Liver (tissue), 9 donors: ENCODE results near the gene B4GALT3. TPM values are rescaled to one million over a fixed set of nuclear protein-coding genes. Genes with fewer than 3 reads are reported as not detected.

Experiments
- DNase-seq: peaks from one replicate; pipeline ENCODE4 v3.0.0-alpha.2; 2017; ENCODE audit warnings: low spot score
- H3K27ac ChIP-seq, 2 donors: one replicate each; pipeline ENCODE4 v1.7.0; 2013; ENCODE audit warnings: inconsistent platforms in 2 of 2, low read length in 2 of 2, control low read depth in 1 of 2, low read depth in 1 of 2, mild to moderate bottlenecking in 1 of 2
- H3K27me3 ChIP-seq, 4 donors: one replicate each; pipeline versions ENCODE4 v1.6.1 to v1.7.0; 2013; ENCODE audit warnings: low read length in 3 of 4, inconsistent platforms in 1 of 4, mild to moderate bottlenecking in 1 of 4, moderate library complexity in 1 of 4; ENCODE audit not compliant: control insufficient read depth in 4 of 4, insufficient read depth in 4 of 4
- H3K36me3 ChIP-seq, 4 donors: one replicate each; pipeline versions ENCODE4 v1.6.1 to v1.7.0; 2013; ENCODE audit warnings: low read length in 3 of 4, mild to moderate bottlenecking in 3 of 4, low read depth in 1 of 4, moderate library complexity in 1 of 4; ENCODE audit not compliant: control insufficient read depth in 4 of 4, insufficient read depth in 3 of 4
- H3K4me1 ChIP-seq, 4 donors: one replicate each; pipeline versions ENCODE4 v1.6.1 to v1.7.0; 2013; ENCODE audit warnings: low read length in 3 of 4, mild to moderate bottlenecking in 3 of 4, moderate library complexity in 1 of 4; ENCODE audit not compliant: control insufficient read depth in 4 of 4, insufficient read depth in 4 of 4
- H3K4me3 ChIP-seq, 3 donors: one replicate each; pipeline versions ENCODE4 v1.6.1 to v1.7.0; 2013; ENCODE audit warnings: low read length in 3 of 3, control low read depth in 1 of 3, low read depth in 1 of 3, mild to moderate bottlenecking in 1 of 3
- H3K9ac ChIP-seq, 2 donors: one replicate each; pipeline ENCODE4 v1.7.0; 2013; ENCODE audit warnings: low read length in 2 of 2, mild to moderate bottlenecking in 2 of 2, moderate library complexity in 2 of 2, control low read depth in 1 of 2, low read depth in 1 of 2
- H3K9me3 ChIP-seq, 4 donors: one replicate each; pipeline versions ENCODE4 v1.6.1 to v1.7.0; 2013; ENCODE audit warnings: low read length in 3 of 4; ENCODE audit not compliant: control insufficient read depth in 4 of 4
- ATF3 ChIP-seq: IDR thresholded peaks from 2 replicates; pipeline ENCODE4 v1.6.1; 2016; ENCODE audit warnings: antibody characterized with exemption
- CTCF ChIP-seq: fragments of 150-350 bp; IDR thresholded peaks from 2 replicates; pipeline ENCODE4 v1.5.1; 2017; ENCODE audit warnings: improper control_type of control experiment, low read depth, low read length; ENCODE audit not compliant: missing input control
- EGR1 ChIP-seq, 2 donors: IDR thresholded peaks; 2 replicates each; pipeline ENCODE4 v1.6.1; 2016 to 2018; ENCODE audit warnings: antibody characterized with exemption in 2 of 2, low read depth in 2 of 2
- FOXA1 ChIP-seq: IDR thresholded peaks from 2 replicates; pipeline ENCODE4 v1.6.1; 2016; ENCODE audit warnings: antibody characterized with exemption
- GABPA ChIP-seq, 2 donors: IDR thresholded peaks in 1 of 2; conservative IDR thresholded peaks in 1 of 2; 2 replicates each; pipeline ENCODE4 v1.6.1; 2016; ENCODE audit warnings: antibody characterized with exemption in 2 of 2, mild to moderate bottlenecking in 1 of 2, moderate library complexity in 1 of 2
- HNF4A ChIP-seq, 2 donors: conservative IDR thresholded peaks; 2 replicates each; pipeline ENCODE4 v1.6.1; 2016; ENCODE audit warnings: antibody characterized with exemption in 2 of 2, mild to moderate bottlenecking in 2 of 2
- HNF4G ChIP-seq: IDR thresholded peaks from 2 replicates; pipeline ENCODE4 v1.6.1; 2016; ENCODE audit warnings: antibody characterized with exemption
- JUND ChIP-seq, 2 donors: IDR thresholded peaks; 2 replicates each; pipeline ENCODE4 v1.6.1; 2016; ENCODE audit warnings: antibody characterized with exemption in 2 of 2
- MAX ChIP-seq: IDR thresholded peaks from 2 replicates; pipeline ENCODE4 v1.6.1; 2016; ENCODE audit warnings: antibody characterized with exemption
- NR2F2 ChIP-seq: IDR thresholded peaks from 2 replicates; pipeline ENCODE4 v1.6.1; 2016; ENCODE audit warnings: antibody characterized with exemption
- RAD21 ChIP-seq, 2 donors: IDR thresholded peaks; 2 replicates each; pipeline ENCODE4 v1.6.1; 2016; ENCODE audit warnings: antibody characterized with exemption in 2 of 2, mild to moderate bottlenecking in 2 of 2
- REST ChIP-seq: IDR thresholded peaks from 2 replicates; pipeline ENCODE4 v1.6.1; 2016; ENCODE audit warnings: antibody characterized with exemption, mild to moderate bottlenecking
- RXRA ChIP-seq, 2 donors: IDR thresholded peaks; 2 replicates each; pipeline ENCODE4 v1.6.1; 2017 to 2018; ENCODE audit warnings: antibody characterized with exemption in 2 of 2, mild to moderate bottlenecking in 1 of 2
- SP1 ChIP-seq: IDR thresholded peaks from 2 replicates; pipeline ENCODE4 v1.6.1; 2018; ENCODE audit warnings: antibody characterized with exemption, mild to moderate bottlenecking
- TAF1 ChIP-seq: conservative IDR thresholded peaks from 2 replicates; pipeline ENCODE4 v1.6.1; 2016; ENCODE audit warnings: antibody characterized with exemption, mild to moderate bottlenecking
- YY1 ChIP-seq: IDR thresholded peaks from 2 replicates; pipeline ENCODE4 v1.6.1; 2016; ENCODE audit warnings: antibody characterized with exemption, mild to moderate bottlenecking
- WGBS: extraction: QIAGEN DNeasy Blood & Tissue Kit; methylation state at CpG from one replicate; pipeline ENCODE4 v1.1.7; 2013; 5-methylcytosine and 5-hydroxymethylcytosine counted together
- polyA plus RNA-seq, 2 donors: library from polyadenylated mRNA; stranded (reverse) in 1 of 2; unstranded in 1 of 2; fragments of 200-250 nt in 1 of 2; fragments of >200 nt in 1 of 2; fragmentation: Nextera tagmentation in 1 of 2; extraction: Ambion mirVana in 1 of 2; gene quantifications; one replicate each; pipeline versions ENCODE4 v1.2.1 to v1.2.3, GENCODE V29; 2013 to 2015
- total RNA-seq, 2 donors: library from RNA; depleted of rRNA; stranded (reverse); fragments of >200 nt; gene quantifications; one replicate each; pipeline ENCODE4 v1.2.3, GENCODE V29; 2014
- donor health status: healthy.
- donor health status: healthy.
- donor health status: healthy.
- donor health status: healthy.
- donor health status: healthy.

The B4GALT3 gene
- total and polyA plus RNA-seq, 4 donors, result 13.1 to 23.8 (median 14.7) TPM

GRCh38 chr1:161130266-161130665 is 47.0 kb downstream of the B4GALT3 start:
- no peak for DNase-seq
- no peak overlapping the region for H3K27ac ChIP-seq
- TF ChIP-seq HNF4A (conservative IDR thresholded peaks at IDR 0.05), result no peak
- no peak for TF ChIP-seq RXRA (IDR thresholded peaks at IDR 0.05)
- TF ChIP-seq CTCF, result no peak
- no peak for TF ChIP-seq REST
- TF ChIP-seq ATF3, result no peak
- no peak for TF ChIP-seq YY1
- no peak for TF ChIP-seq JUND (IDR thresholded peaks at IDR 0.05)
- TF ChIP-seq RAD21 (IDR thresholded peaks at IDR 0.05), result no peak
- no peaks in the 10 kb centered on the region for H3K9me3 ChIP-seq
- H3K9ac ChIP-seq, result no peak overlapping the region
- peaks cover 0 to 21% (median 14%) of the 10 kb centered on the region in 4 donors for H3K4me1 ChIP-seq
- H3K36me3 ChIP-seq, result peaks cover 2 to 24% (median 15%) of the 10 kb centered on the region in 4 donors
- 75% methylated on average over 1 of the region's 1 CpG for WGBS
- no peak overlapping the region for H3K4me3 ChIP-seq
- H3K27me3 ChIP-seq, result no peaks in the 10 kb centered on the region

- no peak overlapping the region for H3K27ac ChIP-seq
- no peak overlapping the region for H3K9ac ChIP-seq
- H3K36me3 ChIP-seq, result peaks cover 4 to 32% (median 21%) of the 10 kb centered on the region in 4 donors
- H3K4me1 ChIP-seq, result peaks cover 0 to 21% (median 13%) of the 10 kb centered on the region in 4 donors
- WGBS, result 97% methylated on average over 4 of the region's 4 CpGs
- TF ChIP-seq RAD21 (IDR thresholded peaks at IDR 0.05), result no peak
- no peak for TF ChIP-seq ATF3
- no peak for TF ChIP-seq FOXA1
- no peak for TF ChIP-seq REST
- TF ChIP-seq SP1, result no peak
- TF ChIP-seq JUND (IDR thresholded peaks at IDR 0.05), result no peak
- TF ChIP-seq HNF4G, result no peak
- TF ChIP-seq RXRA (IDR thresholded peaks at IDR 0.05), result no peak
- no peak for TF ChIP-seq YY1
- no peak for TF ChIP-seq EGR1 (IDR thresholded peaks at IDR 0.05; ENCODE audit: low read depth in 2 of 2)
- no peak for TF ChIP-seq MAX
- no peak for TF ChIP-seq NR2F2
- TF ChIP-seq TAF1, result no peak
- TF ChIP-seq GABPA (IDR thresholded peaks at IDR 0.05 in 1 of 2, conservative IDR thresholded peaks at IDR 0.05 in 1 of 2), result no peak
- H3K9me3 ChIP-seq, result no peaks in the 10 kb centered on the region
- no peak overlapping the region for H3K4me3 ChIP-seq
- no peaks in the 10 kb centered on the region for H3K27me3 ChIP-seq
- no peak for DNase-seq
Measured at GRCh38 chr1:161128591-161129420, 48.5 kb downstream of the B4GALT3 start.
